ENCODE results near the gene ADRA2B.

ADRA2B gene

DNA sequence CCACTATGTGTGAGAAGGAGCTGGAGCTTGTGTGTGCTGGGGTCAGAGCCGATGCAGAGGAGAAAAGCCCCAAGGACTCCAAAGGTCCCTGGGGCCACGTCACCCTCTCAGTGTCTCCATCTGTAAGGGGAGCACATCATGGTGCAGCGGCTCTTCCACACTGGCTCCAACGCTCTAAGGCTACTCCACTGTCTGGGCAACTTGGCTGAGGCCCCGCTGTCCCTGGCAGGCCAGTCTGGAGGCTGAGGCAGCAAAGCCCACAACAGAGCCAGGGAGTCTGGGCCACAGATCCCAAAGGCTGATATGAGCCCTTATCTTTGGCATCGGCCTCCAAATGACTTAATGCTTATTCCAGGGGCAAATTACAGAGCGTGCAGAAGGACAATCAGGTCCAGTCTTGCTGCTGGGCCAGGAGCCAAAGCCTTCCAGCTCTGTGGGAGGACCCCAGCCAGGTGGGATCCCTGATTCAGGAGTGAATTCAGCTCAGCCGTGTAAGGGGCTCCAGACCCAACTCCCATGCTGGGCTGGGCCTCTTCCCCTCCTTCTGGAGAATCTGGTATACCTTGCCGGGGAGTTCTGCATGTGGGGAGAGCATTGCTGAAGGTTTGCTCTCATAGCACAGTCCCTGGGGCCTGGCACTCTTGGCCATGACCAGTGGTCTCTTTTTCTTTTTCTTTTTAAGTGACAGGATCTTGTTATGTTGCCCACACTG, 30.7 kb upstream of the ADRA2B start:
- TF ChIP-seq, protein P1, sequence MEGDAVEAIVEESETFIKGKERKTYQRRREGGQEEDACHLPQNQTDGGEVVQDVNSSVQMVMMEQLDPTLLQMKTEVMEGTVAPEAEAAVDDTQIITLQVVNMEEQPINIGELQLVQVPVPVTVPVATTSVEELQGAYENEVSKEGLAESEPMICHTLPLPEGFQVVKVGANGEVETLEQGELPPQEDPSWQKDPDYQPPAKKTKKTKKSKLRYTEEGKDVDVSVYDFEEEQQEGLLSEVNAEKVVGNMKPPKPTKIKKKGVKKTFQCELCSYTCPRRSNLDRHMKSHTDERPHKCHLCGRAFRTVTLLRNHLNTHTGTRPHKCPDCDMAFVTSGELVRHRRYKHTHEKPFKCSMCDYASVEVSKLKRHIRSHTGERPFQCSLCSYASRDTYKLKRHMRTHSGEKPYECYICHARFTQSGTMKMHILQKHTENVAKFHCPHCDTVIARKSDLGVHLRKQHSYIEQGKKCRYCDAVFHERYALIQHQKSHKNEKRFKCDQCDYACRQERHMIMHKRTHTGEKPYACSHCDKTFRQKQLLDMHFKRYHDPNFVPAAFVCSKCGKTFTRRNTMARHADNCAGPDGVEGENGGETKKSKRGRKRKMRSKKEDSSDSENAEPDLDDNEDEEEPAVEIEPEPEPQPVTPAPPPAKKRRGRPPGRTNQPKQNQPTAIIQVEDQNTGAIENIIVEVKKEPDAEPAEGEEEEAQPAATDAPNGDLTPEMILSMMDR (conservative IDR thresholded peaks at IDR 0.05): no peak
- TF ChIP-seq ZFX (IDR thresholded peaks at IDR 0.05): 0 out of 2 replicates have a peak, but pooled peaks have one; percentile 10
- H3K27ac ChIP-seq: peak overlapping the region; percentile 96

DNA sequence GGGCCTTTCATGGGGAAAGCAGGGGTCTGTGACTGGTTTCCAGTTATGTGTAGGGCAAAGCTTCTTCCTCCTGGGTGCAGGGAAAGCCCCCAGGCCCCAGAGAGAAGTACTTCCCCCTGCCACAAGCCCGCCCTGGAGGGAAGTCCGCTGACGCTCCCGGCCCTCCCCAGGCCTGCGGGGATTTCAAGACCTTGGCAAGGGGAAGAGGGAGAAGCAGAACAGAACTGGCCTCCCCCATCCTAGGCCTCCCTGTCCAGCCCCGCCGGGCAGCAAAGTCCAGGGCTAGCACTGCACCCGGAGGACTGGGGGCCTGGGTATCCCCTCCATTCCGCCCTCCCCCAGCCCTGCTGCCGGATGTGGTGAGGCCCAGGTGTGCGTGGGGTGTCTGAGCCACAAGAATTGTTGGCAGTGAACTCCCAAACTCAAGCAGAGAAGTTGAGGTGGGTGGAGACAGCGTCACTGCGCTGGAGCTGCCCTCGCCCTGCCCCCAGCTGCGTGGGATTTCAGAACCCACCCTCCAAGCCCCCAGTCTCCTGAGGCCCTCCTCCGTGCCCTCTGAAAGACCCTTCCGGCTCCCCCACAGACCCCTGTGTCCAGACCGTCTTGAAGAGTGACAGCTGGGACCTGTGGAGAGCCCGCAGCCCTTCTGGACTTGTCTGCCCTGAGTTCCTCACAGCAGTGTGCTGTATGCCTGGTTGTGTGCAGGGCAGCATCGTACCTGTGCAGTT, 29.9 kb upstream of the ADRA2B start:
- peak; percentile 53; the same call in 1 of the 2 replicates for TF ChIP-seq ZFX (IDR thresholded peaks at IDR 0.05)
- TF ChIP-seq, protein P1 (conservative IDR thresholded peaks at IDR 0.05): no peak
- peak overlapping the region; percentile 96 for H3K27ac ChIP-seq

DNA sequence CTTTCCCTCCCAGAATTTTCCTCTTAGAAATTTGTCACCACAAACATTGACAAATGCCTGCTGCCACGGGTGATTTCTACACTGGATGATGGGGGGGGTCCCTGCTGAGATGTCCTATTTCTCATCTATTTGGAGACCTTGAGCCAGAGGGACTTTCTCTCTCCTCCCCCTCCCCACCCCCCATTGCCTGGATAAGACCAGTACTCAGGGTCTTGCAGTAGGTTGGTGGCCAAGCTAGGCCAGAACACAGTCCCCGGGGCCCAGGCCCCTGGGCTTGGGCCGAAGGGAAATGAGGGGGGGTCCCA, 29.4 kb upstream of the ADRA2B start:
- H3K27ac ChIP-seq: peak overlapping the region; percentile 96
- TF ChIP-seq ZFX (IDR thresholded peaks at IDR 0.05): no peak
- TF ChIP-seq, protein P1 (conservative IDR thresholded peaks at IDR 0.05): no peak

DNA sequence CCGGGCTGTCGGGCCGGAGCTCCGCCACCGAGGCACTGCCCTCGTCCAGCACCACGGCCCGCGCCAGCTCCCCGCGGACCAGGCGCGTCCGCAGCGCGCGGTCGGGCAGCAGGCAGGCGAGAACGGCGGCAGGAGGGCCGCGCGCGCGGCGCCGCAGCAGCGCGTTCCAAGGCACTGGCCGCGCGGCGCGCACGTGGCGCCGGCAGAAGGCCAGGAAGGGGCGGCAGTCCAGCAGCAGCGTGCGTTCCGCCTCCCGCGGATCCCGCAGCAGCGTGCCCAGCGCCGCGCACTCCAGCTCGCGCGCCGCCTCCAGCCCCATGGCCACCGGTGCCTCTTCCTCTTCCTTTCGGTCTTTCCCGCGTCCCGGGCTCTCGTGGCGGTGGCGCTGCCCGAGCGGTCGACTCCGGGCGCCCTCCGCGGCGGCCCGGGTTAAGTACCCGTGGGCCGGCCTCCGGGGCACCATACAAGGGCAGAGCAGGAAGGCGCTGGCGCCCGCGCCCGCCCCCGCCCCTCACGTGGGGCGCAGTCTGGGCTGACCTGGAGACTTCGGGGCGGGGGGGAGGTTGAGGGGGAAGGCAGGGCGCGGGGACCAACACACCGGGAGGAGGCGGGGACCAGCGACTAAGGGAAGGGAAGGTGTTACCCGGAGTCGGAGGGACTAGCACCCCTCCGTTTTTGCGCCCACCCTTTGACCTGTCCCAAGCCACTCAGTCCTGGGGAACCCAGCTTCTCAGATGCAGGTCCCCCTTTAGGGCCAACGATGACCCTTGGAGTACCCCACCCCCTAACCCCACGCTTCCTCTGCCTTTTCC, 28.9 kb upstream of the ADRA2B start, which contains the start of gene DUSP2:
Gene DUSP2, minus strand, starts transcription at position 405 of the 812 bp plus-strand sequence. Its CDS starts 86 bp downstream, at position 319.
- TF ChIP-seq ZFX (IDR thresholded peaks at IDR 0.05): peak; percentile 80
- TF ChIP-seq, protein P1 (conservative IDR thresholded peaks at IDR 0.05): no peak
- peak within 1 kb of the TSS; percentile 96 for H3K27ac ChIP-seq

DNA sequence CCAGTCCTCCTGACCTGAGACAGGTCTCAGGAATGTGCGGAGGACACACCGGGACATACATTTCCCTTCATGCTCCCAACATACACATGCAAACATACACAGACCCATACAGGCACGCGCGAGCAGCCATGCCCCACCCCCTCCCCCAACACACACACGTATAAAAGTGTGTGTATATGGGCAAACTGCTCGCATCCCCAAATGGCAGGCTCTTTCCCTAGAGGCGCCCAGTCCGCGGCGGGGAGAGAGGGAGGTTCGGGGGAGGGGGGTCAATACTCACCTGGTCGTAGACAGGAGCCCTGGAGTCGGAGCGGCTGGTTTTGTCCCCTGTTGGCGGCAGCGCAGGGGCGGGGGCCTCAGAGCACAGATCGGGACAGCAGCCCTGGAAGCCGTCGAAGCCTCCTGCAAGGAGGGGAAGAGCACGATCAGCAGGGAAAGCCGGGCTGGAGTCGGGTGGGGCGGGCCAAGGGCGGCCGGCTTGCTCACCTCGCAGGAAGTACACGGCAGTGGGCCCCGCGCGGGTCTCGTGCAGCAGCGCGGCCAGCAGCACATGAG, 28.2 kb upstream of the ADRA2B start:
- peak overlapping the region; percentile 96 for H3K27ac ChIP-seq

DNA sequence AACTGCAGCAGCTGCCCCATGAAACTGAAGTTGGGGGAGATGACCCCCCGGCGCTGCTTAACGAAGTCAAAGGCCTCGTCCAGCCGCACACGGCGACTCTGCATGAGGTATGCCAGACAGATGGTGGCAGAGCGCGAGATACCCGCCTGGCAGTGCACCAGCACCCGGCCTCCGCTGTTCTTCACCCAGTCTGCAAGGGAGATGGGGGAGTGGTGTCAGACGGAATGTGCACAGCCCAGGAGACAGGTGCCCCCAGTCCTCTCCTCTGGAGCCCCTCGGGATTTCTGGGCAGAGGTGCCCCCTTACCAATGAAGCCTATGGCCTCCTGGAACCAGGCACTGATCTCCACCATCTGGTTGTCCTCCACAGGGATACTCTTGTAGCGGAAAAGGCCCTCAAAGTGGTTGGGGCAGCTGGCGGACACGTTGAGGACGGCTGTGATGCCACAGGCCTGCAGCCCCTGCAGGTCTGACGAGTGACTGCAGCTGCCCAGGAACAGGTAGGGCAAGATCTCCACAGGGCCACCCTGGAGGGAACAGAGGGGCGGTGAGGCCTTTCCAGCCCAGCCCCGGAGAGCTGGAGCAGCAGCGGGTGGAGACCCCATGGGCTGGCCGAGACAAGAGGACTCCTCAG, 27.6 kb upstream of the ADRA2B start:
- H3K27ac ChIP-seq: peak overlapping the region; percentile 96
- TF ChIP-seq, protein P1 (conservative IDR thresholded peaks at IDR 0.05): peak; percentile 65
- TF ChIP-seq ZFX (IDR thresholded peaks at IDR 0.05): no peak

More for the DNA sequence above, 28.2 kb upstream of the ADRA2B start:
- TF ChIP-seq, protein P1 (conservative IDR thresholded peaks at IDR 0.05): peak; percentile 42; the same call in 1 of the 2 replicates
- no peak for TF ChIP-seq ZFX (IDR thresholded peaks at IDR 0.05)

Data from C4-2B (cell line).